K562 (cell line): Measurements from ENCODE around the gene PCNX3. TPM values are rescaled to one million over a fixed set of nuclear protein-coding genes. Genes with fewer than 3 reads are reported as not detected.

Source experiments
- ATF1 ChIP-seq, 2 experiments: fragments of 450-650 bp in 1 of 2; IDR thresholded peaks; 2 replicates each; pipeline ENCODE4 v1.6.1; 2016; ENCODE audit warnings: missing compliant biosample characterization in 1 of 2, missing genetic modification characterization in 1 of 2
- CUX1 ChIP-seq: fragments of 200-800 bp; sonication (Bioruptor generic); IDR thresholded peaks from 2 replicates; pipeline ENCODE4 v1.6.1; 2016; ENCODE audit warnings: missing genetic modification characterization, missing compliant biosample characterization
- E2F3 ChIP-seq: fragments of 250-450 bp; sonication (Bioruptor Pico); IDR thresholded peaks from 2 replicates; pipeline ENCODE4 v1.4.0; 2020; ENCODE audit warnings: mild to moderate bottlenecking
- GTF2F1 ChIP-seq: IDR thresholded peaks from 2 replicates; pipeline ENCODE4 v1.6.1; 2011; ENCODE audit warnings: low read depth, low read length, improper control_type of control experiment
- HDAC6 ChIP-seq: IDR thresholded peaks from 2 replicates; pipeline ENCODE4 v1.6.1; 2012; ENCODE audit warnings: low read depth, mild to moderate bottlenecking, control low read depth, inconsistent platforms, low read length, moderate library complexity
- KAT7 ChIP-seq: sonication (generic); formaldehyde crosslinking; IDR thresholded peaks from 2 replicates; pipeline ENCODE4 v1.8.0; 2022; ENCODE audit warnings: missing genetic modification reagents, mild to moderate bottlenecking, borderline replicate concordance
- MCM2 ChIP-seq: fragments of 450-650 bp; IDR thresholded peaks from 2 replicates; pipeline ENCODE4 v1.6.1; 2017; ENCODE audit warnings: low read depth, mild to moderate bottlenecking
- NCOA4 ChIP-seq: fragments of 450-650 bp; IDR thresholded peaks from 2 replicates; pipeline ENCODE4 v1.6.1; 2018; ENCODE audit warnings: mild to moderate bottlenecking; ENCODE audit not compliant: partially characterized antibody
- PRMT5 ChIP-seq: sonication (generic); formaldehyde crosslinking; IDR thresholded peaks from 2 replicates; pipeline ENCODE4 v1.5.0; 2020; ENCODE audit warnings: missing genetic modification reagents
- SMAD3 ChIP-seq: fragments of 450-650 bp; formaldehyde crosslinking; conservative IDR thresholded peaks from 2 replicates; pipeline ENCODE4 v1.4.0; 2020; ENCODE audit warnings: mild to moderate bottlenecking
- SMARCE1 ChIP-seq: fragments of 450-650 bp; IDR thresholded peaks from 2 replicates; pipeline ENCODE4 v1.7.1; 2016; ENCODE audit warnings: mild to moderate bottlenecking
- TRIM25 ChIP-seq: fragments of 450-650 bp; IDR thresholded peaks from 2 replicates; pipeline ENCODE4 v1.7.0; 2016; ENCODE audit warnings: borderline replicate concordance
- U2AF1 ChIP-seq: fragments of 200-400 bp; formaldehyde crosslinking; optimal IDR thresholded peaks from 2 replicates; pipeline ENCODE3; 2017; ENCODE audit warnings: mild to moderate bottlenecking, low read depth, low read length, moderate library complexity
- ZFP30 ChIP-seq: fragments of 250-450 bp; sonication (Bioruptor Pico); IDR thresholded peaks from 2 replicates; pipeline ENCODE4 v1.8.0; 2022; ENCODE audit warnings: moderate library complexity, mild to moderate bottlenecking, inconsistent platforms, borderline replicate concordance
- ZNF551 ChIP-seq: fragments of 250-450 bp; sonication (Bioruptor Pico); IDR thresholded peaks from 2 replicates; pipeline ENCODE4 v1.5.0; 2021; ENCODE audit warnings: mild to moderate bottlenecking, moderate library complexity
- ZNF717 ChIP-seq: fragments of 250-450 bp; sonication (Bioruptor Pico); IDR thresholded peaks from 2 replicates; pipeline ENCODE4 v1.5.0; 2021
- ZNF766 ChIP-seq: fragments of 200-800 bp; sonication (Bioruptor generic); conservative IDR thresholded peaks from 2 replicates; pipeline ENCODE4 v1.6.1; 2016; ENCODE audit warnings: missing genetic modification characterization, missing compliant biosample characterization
- polyA plus RNA-seq, 8 experiments: library from polyadenylated mRNA; depleted of rRNA in 4 of 8; stranded (reverse) in 5 of 8; unstranded in 3 of 8; fragments of >200 nt; fragmentation: Nextera tagmentation in 2 of 8; fragmentation: Illumina TruSeq in 1 of 8; extraction: Ambion mirVana in 2 of 8; extraction: Trizol in 1 of 8; gene quantifications; 2 replicates each; pipeline versions ENCODE4 v1.2.1 to v1.2.3, GENCODE V29; 2011 to 2014; ENCODE audit warnings: inconsistent platforms in 1 of 8, missing spikeins in 1 of 8
- total RNA-seq, 7 experiments: library from RNA; depleted of rRNA in 6 of 7; stranded (reverse); fragments of >200 nt in 6 of 7; fragmentation: Illumina TruSeq in 2 of 7; extraction: Trizol in 2 of 7; gene quantifications; 2 replicates each; pipeline versions ENCODE4 v1.2.1 to v1.2.3, GENCODE V29; 2011 to 2021; ENCODE audit warnings: low replicate concordance in 1 of 7
- TF ChIP-seq, protein P1 (sequence below): sonication (generic); formaldehyde crosslinking; IDR thresholded peaks from 2 replicates; pipeline ENCODE4 v1.8.1; 2023; ENCODE audit warnings: mild to moderate bottlenecking, missing genetic modification reagents
- TF ChIP-seq, protein P2 (sequence below): fragments of 250-450 bp; sonication (Bioruptor Pico); IDR thresholded peaks from 2 replicates; pipeline ENCODE4 v1.4.0; 2020

The PCNX3 gene
- total and polyA plus RNA-seq, 9 of the 15 experiments (the other 6 are each of a cell fraction or from before 2014, with no cell fraction given) = 0.11 to 47.8 (median 12.8) TPM

DNA sequence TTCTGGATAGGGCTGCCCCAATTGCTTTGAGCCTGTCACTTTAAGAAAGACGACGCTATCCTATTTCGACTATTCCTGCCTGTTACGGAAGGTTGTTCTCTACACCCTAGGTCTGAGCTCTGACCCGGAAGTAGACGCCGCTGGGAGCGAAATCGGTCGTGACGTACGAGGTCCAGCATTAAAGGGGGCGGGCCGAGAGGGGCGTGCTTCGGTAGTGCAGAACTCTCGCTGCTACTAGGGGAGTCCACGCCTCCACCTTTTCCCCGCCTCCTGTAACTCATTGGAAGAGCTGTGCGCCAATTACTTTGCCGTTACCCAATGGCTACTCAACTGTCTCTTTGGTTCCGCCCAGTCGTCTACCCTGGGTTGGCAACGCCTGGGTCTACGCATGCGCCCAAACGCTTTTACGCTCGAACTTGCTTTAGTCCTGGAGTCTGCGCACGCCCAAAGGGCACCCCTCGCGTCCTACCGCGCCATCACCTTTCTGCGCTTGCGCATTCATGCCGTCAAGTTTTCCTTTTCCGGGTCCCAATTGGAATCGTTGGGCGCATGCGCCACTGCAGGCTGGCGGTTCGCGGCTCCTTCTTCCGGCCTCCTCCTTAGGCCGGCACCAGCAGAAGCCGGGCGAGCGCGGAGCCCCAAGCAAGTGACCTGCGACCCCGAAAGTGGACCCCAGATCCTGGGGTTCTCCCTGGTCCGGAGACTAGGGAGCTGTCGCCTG, at the start of gene PCNX3 (continued):
- TF ChIP-seq CUX1 (CRISPR knock-in tag) (no peak), E2F3 (CRISPR knock-in tag) (no peak), HDAC6 (no peak), ZNF717 (no peak), PRMT5 (no peak), SMAD3 (CRISPR knock-in tag) (no peak), ATF1 (CRISPR knock-in tag; IDR thresholded peaks at IDR 0.05) (no peak), ATF1 (tag; IDR thresholded peaks at IDR 0.05) (peak; percentile 97), ZNF766 (no peak), TRIM25 (no peak), SMARCE1 (no peak), ZFP30 (CRISPR knock-in tag) (no peak), MCM2 (no peak), ZNF551 (no peak), KAT7 (CRISPR knock-in tag) (no peak), U2AF1 (no peak), GTF2F1 (no peak), NCOA4 (no peak)
- TF ChIP-seq, protein P1, sequence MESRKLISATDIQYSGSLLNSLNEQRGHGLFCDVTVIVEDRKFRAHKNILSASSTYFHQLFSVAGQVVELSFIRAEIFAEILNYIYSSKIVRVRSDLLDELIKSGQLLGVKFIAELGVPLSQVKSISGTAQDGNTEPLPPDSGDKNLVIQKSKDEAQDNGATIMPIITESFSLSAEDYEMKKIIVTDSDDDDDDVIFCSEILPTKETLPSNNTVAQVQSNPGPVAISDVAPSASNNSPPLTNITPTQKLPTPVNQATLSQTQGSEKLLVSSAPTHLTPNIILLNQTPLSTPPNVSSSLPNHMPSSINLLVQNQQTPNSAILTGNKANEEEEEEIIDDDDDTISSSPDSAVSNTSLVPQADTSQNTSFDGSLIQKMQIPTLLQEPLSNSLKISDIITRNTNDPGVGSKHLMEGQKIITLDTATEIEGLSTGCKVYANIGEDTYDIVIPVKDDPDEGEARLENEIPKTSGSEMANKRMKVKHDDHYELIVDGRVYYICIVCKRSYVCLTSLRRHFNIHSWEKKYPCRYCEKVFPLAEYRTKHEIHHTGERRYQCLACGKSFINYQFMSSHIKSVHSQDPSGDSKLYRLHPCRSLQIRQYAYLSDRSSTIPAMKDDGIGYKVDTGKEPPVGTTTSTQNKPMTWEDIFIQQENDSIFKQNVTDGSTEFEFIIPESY (CRISPR knock-in tag) = no peak
- TF ChIP-seq, protein P2, sequence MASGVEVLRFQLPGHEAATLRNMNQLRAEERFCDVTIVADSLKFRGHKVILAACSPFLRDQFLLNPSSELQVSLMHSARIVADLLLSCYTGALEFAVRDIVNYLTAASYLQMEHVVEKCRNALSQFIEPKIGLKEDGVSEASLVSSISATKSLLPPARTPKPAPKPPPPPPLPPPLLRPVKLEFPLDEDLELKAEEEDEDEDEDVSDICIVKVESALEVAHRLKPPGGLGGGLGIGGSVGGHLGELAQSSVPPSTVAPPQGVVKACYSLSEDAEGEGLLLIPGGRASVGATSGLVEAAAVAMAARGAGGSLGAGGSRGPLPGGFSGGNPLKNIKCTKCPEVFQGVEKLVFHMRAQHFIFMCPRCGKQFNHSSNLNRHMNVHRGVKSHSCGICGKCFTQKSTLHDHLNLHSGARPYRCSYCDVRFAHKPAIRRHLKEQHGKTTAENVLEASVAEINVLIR (CRISPR knock-in tag) = peak; percentile 85
